Urothelium cell line (cell line): ENCODE measurements around the gene LLGL2.
"Not testable (repeated sequence)": the region's sequence is repeated elsewhere in the genome, so short reads cannot be mapped to it uniquely, and the experiment has no call there.

Source experiments
- DNase-seq: peaks from one replicate; pipeline ENCODE4 v3.0.0; 2011; ENCODE audit warnings: low spot score, mixed read lengths
- FAIRE-seq: peaks from 2 replicates; lab custom pipeline; 2011; peaks lifted over from hg19 to GRCh38; lab: Jason Lieb, UNC

Gene LLGL2

GRCh38 chr17:75565618-75566017 lies 40.1 kb downstream of the LLGL2 start:
- DNase-seq (no peak), FAIRE-seq (no peak)

- DNase-seq (no peak), FAIRE-seq (peak; percentile 55)
These were observed 40.9 kb downstream of the LLGL2 start for GRCh38 chr17:75566416-75566815.

GRCh38 chr17:75566834-75567233 lies 41.3 kb downstream of the LLGL2 start:
- FAIRE-seq (no peak), DNase-seq (no peak)

- DNase-seq: no peak
- FAIRE-seq: peak; percentile 13
These were observed 43.1 kb downstream of the LLGL2 start for GRCh38 chr17:75568412-75569255.

- FAIRE-seq: no peak
- no peak for DNase-seq
These were observed 44.7 kb downstream of the LLGL2 start for GRCh38 chr17:75570034-75570676.

- FAIRE-seq (no peak), DNase-seq (no peak)
These were observed 45.3 kb downstream of the LLGL2 start for GRCh38 chr17:75570772-75571171.

GRCh38 chr17:75571197-75571884 lies 45.8 kb downstream of the LLGL2 start:
- DNase-seq (no peak), FAIRE-seq (no peak)

GRCh38 chr17:75571885-75572215 lies 46.4 kb downstream of the LLGL2 start:
- FAIRE-seq (no peak), DNase-seq (no peak)

GRCh38 chr17:75572713-75573539 lies 47.4 kb downstream of the LLGL2 start:
- no peak for DNase-seq
- FAIRE-seq: peak; percentile 9

GRCh38 chr17:75573540-75573957 lies 48.1 kb downstream of the LLGL2 start:
- DNase-seq (no peak), FAIRE-seq (no peak)

- DNase-seq (no peak), FAIRE-seq (no peak)
These were observed 48.5 kb downstream of the LLGL2 start for GRCh38 chr17:75573994-75574393.

GRCh38 chr17:75574404-75575036 lies 49.0 kb downstream of the LLGL2 start:
- FAIRE-seq (no peak), DNase-seq (no peak)

GRCh38 chr17:75575197-75575596 lies 49.7 kb downstream of the LLGL2 start:
- FAIRE-seq (no peak), DNase-seq (no peak)

- FAIRE-seq: no peak
- no peak for DNase-seq
These were observed 50.2 kb downstream of the LLGL2 start for GRCh38 chr17:75575728-75576127.

- DNase-seq (no peak), FAIRE-seq (no peak)
These were observed 51.2 kb downstream of the LLGL2 start for GRCh38 chr17:75576661-75577060.

- not testable (repeated sequence) for DNase-seq, FAIRE-seq
These were observed 55.7 kb downstream of the LLGL2 start for GRCh38 chr17:75581121-75581725.

GRCh38 chr17:75583197-75583596 lies 57.7 kb downstream of the LLGL2 start:
- FAIRE-seq, DNase-seq: not testable (repeated sequence)

- FAIRE-seq (no peak), DNase-seq (no peak)
These were observed 59.3 kb downstream of the LLGL2 start for GRCh38 chr17:75584849-75585175.

GRCh38 chr17:75587675-75588595 lies 62.4 kb downstream of the LLGL2 start, which contains the start of gene MYO15B:
TSS of gene MYO15B (plus strand) at chr17:75587800. CDS start at chr17:75588058, 258 bp downstream.
- no peak for DNase-seq
- FAIRE-seq: no peak
